ENCODE measurements around the gene ELMO2. TPM values are rescaled to one million over a fixed set of nuclear protein-coding genes. Genes with fewer than 3 reads are reported as not detected.

ELMO2 gene
- total and polyA plus RNA-seq, 4 donors = 19.6 to 56.5 (median 45.9) TPM

DNA sequence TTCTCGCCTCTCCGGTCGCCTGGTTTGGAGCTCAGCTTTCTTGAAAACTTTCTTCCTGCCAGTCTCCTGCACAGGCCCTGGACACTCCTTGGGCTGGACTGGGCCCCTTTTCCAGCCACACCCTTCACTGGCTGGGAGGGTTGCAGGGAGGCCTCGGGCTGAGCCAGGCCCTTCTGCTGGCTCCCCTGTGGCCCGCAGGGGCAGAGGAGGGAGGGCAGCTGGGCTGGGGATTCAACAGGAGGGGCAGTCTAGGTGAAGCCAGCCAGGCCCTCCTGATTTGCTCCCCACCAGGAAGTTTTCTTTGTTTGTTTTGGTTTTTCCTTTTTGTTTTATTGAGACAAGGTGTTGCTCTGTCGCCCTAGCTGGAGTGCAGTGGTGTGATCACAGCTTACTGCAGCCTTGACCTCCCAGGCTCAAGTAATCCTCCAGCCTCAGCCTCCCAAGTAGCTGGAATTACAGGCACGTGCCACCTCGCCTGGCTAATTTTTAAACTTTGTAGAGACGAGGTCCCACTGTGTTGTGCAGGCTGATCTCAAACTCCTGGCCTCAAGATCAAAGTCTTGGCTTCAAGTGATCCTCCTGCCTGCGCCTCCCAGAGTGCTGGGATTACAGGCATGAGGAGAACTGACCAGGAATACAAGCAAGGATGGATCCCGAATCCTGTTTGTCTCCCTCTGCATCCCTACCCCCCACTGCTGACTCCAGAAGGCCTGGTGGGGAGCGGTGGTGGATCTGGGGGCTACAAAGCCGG is 74.6 kb downstream of the ELMO2 start:
- no peak overlapping the region for H3K27ac ChIP-seq (ENCODE audit: low read depth in 1 of 2, low read length in 1 of 2)
- no peaks in the 10 kb centered on the region for H3K4me1 ChIP-seq (ENCODE audit: control insufficient read depth in 5 of 5, insufficient read depth in 5 of 5, low read length in 5 of 5)
- DNase-seq (no peak), ATAC-seq (ENCODE audit: insufficient read depth, low FRiP score) (no peak)
- no peak overlapping the region for H3K4me3 ChIP-seq
- H3K27me3 ChIP-seq (ENCODE audit: control insufficient read depth in 3 of 3, insufficient read depth in 3 of 3, low read length in 2 of 3) = peaks cover 0 to 37% (median 20%) of the 10 kb centered on the region in 3 donors
- 70 to 79% methylated on average over 13 of the region's 13 CpGs for WGBS, 2 donors
- no peaks in the 10 kb centered on the region for H3K36me3 ChIP-seq (ENCODE audit: control insufficient read depth in 4 of 4, insufficient read depth in 4 of 4, low read length in 4 of 4)
- no peak overlapping the region for H3K9ac ChIP-seq (ENCODE audit: insufficient read depth in 1 of 2, low read length in 2 of 2)
- TF ChIP-seq, protein P1, sequence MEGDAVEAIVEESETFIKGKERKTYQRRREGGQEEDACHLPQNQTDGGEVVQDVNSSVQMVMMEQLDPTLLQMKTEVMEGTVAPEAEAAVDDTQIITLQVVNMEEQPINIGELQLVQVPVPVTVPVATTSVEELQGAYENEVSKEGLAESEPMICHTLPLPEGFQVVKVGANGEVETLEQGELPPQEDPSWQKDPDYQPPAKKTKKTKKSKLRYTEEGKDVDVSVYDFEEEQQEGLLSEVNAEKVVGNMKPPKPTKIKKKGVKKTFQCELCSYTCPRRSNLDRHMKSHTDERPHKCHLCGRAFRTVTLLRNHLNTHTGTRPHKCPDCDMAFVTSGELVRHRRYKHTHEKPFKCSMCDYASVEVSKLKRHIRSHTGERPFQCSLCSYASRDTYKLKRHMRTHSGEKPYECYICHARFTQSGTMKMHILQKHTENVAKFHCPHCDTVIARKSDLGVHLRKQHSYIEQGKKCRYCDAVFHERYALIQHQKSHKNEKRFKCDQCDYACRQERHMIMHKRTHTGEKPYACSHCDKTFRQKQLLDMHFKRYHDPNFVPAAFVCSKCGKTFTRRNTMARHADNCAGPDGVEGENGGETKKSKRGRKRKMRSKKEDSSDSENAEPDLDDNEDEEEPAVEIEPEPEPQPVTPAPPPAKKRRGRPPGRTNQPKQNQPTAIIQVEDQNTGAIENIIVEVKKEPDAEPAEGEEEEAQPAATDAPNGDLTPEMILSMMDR (IDR thresholded peaks at IDR 0.05; ENCODE audit: control extremely low read depth, extremely low read depth) = no peak
- no peaks in the 10 kb centered on the region for H3K9me3 ChIP-seq (ENCODE audit: control insufficient read depth in 4 of 4, insufficient read depth in 3 of 4, low read length in 3 of 4)

GRCh38 chr20:46330831-46331371 is 75.5 kb downstream of the ELMO2 start:
- no peak for ATAC-seq (ENCODE audit: insufficient read depth, low FRiP score)

GRCh38 chr20:46330072-46330763 is 76.2 kb downstream of the ELMO2 start:
- DNase-seq (no peak), ATAC-seq (ENCODE audit: insufficient read depth, low FRiP score) (no peak)
- Histone ChIP-seq H3K36me3 (ENCODE audit: control insufficient read depth in 4 of 4, insufficient read depth in 4 of 4, low read length in 4 of 4) (no peaks in the 10 kb centered on the region), H3K9me3 (ENCODE audit: control insufficient read depth in 4 of 4, insufficient read depth in 3 of 4, low read length in 3 of 4) (no peaks in the 10 kb centered on the region), H3K9ac (ENCODE audit: insufficient read depth in 1 of 2, low read length in 2 of 2) (no peak overlapping the region), H3K4me1 (ENCODE audit: control insufficient read depth in 5 of 5, insufficient read depth in 5 of 5, low read length in 5 of 5) (no peaks in the 10 kb centered on the region), H3K4me3 (no peak overlapping the region), H3K27ac (ENCODE audit: low read depth in 1 of 2, low read length in 1 of 2) (no peak overlapping the region), H3K27me3 (ENCODE audit: control insufficient read depth in 3 of 3, insufficient read depth in 3 of 3, low read length in 2 of 3) (peaks cover 0 to 33% (median 18%) of the 10 kb centered on the region in 3 donors)
- TF ChIP-seq, protein P1 (IDR thresholded peaks at IDR 0.05; ENCODE audit: control extremely low read depth, extremely low read depth) = no peak
- 50 to 58% methylated on average over 13 of the region's 13 CpGs for WGBS, 2 donors

More at GRCh38 chr20:46330831-46331371, 75.5 kb downstream of the ELMO2 start:
- H3K9me3 ChIP-seq (ENCODE audit: control insufficient read depth in 4 of 4, insufficient read depth in 3 of 4, low read length in 3 of 4) = no peaks in the 10 kb centered on the region
- DNase-seq = no peak
- H3K4me3 ChIP-seq = no peak overlapping the region
- no peak overlapping the region for H3K9ac ChIP-seq (ENCODE audit: insufficient read depth in 1 of 2, low read length in 2 of 2)
- no peak overlapping the region for H3K27ac ChIP-seq (ENCODE audit: low read depth in 1 of 2, low read length in 1 of 2)
- no peaks in the 10 kb centered on the region for H3K36me3 ChIP-seq (ENCODE audit: control insufficient read depth in 4 of 4, insufficient read depth in 4 of 4, low read length in 4 of 4)
- WGBS, 2 donors = 70 to 83% methylated on average over 13 of the region's 13 CpGs
- no peaks in the 10 kb centered on the region for H3K4me1 ChIP-seq (ENCODE audit: control insufficient read depth in 5 of 5, insufficient read depth in 5 of 5, low read length in 5 of 5)
- H3K27me3 ChIP-seq (ENCODE audit: control insufficient read depth in 3 of 3, insufficient read depth in 3 of 3, low read length in 2 of 3) = peaks cover 0 to 33% (median 20%) of the 10 kb centered on the region in 3 donors
- TF ChIP-seq, protein P1 (IDR thresholded peaks at IDR 0.05; ENCODE audit: control extremely low read depth, extremely low read depth) = no peak
